ENCODE measurements around the gene C11orf91. TPM values are rescaled to one million over a fixed set of nuclear protein-coding genes. Genes with fewer than 3 reads are reported as not detected.

The C11orf91 gene
- total RNA-seq, 1 experiment from 2014 or later: 1.3 TPM

DNA sequence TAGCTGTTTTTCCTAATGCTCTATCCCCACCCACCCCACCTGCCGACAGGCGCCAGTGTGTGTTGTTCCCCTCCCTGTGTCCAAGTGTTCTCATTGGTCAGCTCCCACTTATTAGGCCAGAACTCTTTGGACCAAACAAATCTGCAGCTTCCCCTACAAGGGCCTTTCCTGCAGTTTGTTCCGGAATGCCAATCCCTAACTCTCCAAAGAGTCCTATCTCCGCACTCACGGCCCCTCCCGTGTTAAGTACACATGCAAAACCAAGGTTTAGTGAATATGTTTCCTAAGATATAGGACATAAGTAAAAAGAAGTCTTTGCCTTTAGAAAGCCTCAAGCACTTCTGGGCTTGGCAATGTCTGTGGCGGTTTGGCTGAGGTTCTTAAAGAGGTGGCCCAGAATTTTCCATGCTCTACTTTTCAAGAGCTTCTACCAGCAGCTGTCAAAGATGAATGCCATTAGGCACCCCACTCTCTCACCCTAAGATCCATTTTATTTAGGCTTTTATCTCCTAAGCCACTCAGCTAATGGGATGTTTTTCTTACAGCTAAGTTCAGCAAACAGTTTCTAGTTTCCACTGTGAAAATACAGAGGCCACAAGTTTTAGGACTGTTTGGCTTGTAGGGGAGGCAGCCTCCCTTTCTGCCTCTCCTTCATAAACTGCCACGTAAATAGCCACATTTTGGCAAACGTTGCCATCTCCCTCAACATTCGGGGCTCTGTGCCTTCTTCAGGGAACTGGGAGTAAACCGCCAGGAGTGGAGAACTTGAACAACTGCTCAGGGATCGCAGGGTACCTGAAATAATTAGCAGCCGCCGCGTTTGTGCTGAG, 34.0 kb upstream of the C11orf91 start:
- Histone ChIP-seq H3K27me3 (ENCODE audit: control insufficient read depth, insufficient read depth, low read length) (no peaks in the 10 kb centered on the region), H3K4me3 (ENCODE audit: low read depth in 2 of 2, low read length in 2 of 2) (peak overlapping the region; percentile 83 to 95), H3K27ac (ENCODE audit: low read length) (peak overlapping the region; percentile 85), H3K4me1 (ENCODE audit: control insufficient read depth, insufficient read depth, low read length) (peaks cover 54% of the 10 kb centered on the region), H3K9me3 (ENCODE audit: control insufficient read depth, insufficient read depth, low read depth, low read length) (no peaks in the 10 kb centered on the region), H3K36me3 (ENCODE audit: control insufficient read depth, insufficient read depth, low read length) (peaks cover 3% of the 10 kb centered on the region; the same call in 1 of the 2 replicates)
- DNase-seq (ENCODE audit: low read depth, low spot score) (no peak), ATAC-seq (no peak)
- in situ Hi-C loops (cut with HindIII; ENCODE audit: low pct_unique_long_range_greater_than_20kb, low sequenced_read_pairs) (no loop called here), intact Hi-C loops (cut with micrococcal nuclease; ENCODE audit: unreplicated experiment) (no loop called here)
- ChIA-PET CTCF (interaction anchor here (0.6 to 1.0 kb wide), 2 partner anchors 8 to 697 kb away, joined by 3 to 4 read pairs; no protein-coding TSS in a partner anchor), POLR2A (interaction anchor here (0.6 to 1.8 kb wide), 5 partner anchors 11 to 42 kb away, joined by 3 to 11 read pairs (median 6); partner anchors contain the start of gene C11orf91)
- peak; percentile 53; the same call in 1 of the 2 replicates for TF ChIP-seq POLR2AphosphoS5 (IDR thresholded peaks at IDR 0.05; ENCODE audit: low read depth, low read length)
- TF ChIP-seq, protein P1, sequence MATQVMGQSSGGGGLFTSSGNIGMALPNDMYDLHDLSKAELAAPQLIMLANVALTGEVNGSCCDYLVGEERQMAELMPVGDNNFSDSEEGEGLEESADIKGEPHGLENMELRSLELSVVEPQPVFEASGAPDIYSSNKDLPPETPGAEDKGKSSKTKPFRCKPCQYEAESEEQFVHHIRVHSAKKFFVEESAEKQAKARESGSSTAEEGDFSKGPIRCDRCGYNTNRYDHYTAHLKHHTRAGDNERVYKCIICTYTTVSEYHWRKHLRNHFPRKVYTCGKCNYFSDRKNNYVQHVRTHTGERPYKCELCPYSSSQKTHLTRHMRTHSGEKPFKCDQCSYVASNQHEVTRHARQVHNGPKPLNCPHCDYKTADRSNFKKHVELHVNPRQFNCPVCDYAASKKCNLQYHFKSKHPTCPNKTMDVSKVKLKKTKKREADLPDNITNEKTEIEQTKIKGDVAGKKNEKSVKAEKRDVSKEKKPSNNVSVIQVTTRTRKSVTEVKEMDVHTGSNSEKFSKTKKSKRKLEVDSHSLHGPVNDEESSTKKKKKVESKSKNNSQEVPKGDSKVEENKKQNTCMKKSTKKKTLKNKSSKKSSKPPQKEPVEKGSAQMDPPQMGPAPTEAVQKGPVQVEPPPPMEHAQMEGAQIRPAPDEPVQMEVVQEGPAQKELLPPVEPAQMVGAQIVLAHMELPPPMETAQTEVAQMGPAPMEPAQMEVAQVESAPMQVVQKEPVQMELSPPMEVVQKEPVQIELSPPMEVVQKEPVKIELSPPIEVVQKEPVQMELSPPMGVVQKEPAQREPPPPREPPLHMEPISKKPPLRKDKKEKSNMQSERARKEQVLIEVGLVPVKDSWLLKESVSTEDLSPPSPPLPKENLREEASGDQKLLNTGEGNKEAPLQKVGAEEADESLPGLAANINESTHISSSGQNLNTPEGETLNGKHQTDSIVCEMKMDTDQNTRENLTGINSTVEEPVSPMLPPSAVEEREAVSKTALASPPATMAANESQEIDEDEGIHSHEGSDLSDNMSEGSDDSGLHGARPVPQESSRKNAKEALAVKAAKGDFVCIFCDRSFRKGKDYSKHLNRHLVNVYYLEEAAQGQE (IDR thresholded peaks at IDR 0.05; ENCODE audit: insufficient read depth in 1 of 2, low read depth in 2 of 2, low read length in 1 of 2): no peak
- BruUV-seq (replicated peaks): TSS peak; percentile 71

DNA sequence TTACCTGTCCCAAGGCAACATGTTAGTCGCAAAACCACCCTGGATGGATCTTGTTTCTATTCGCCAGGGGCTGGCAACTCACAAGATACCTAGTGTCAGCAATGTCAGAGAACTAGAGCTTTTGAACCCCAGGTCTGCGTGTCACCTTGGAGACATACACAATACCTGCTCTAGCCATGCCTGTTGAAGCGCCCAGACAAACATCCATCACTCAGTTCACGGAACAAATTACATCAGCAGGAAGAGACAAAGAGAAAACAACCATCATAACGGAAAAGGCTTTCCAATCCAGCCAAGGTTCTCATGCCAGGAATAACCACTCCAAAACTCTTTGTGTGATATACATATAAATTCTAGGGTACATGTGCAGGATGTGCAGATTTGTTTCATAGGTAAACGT, 33.4 kb upstream of the C11orf91 start:
- ATAC-seq: no peak
- intact Hi-C loops (cut with micrococcal nuclease; ENCODE audit: unreplicated experiment) (no loop called here), in situ Hi-C loops (cut with HindIII; ENCODE audit: low pct_unique_long_range_greater_than_20kb, low sequenced_read_pairs) (no loop called here)
- CTCF ChIA-PET: interaction anchor here (1.0 kb wide), 1 partner anchor 9 kb away, joined by 3 read pairs; no protein-coding TSS in a partner anchor
- no peak for TF ChIP-seq SIN3A (IDR thresholded peaks at IDR 0.05; ENCODE audit: borderline replicate concordance, insufficient read depth, low read depth, low read length)
- TF ChIP-seq CTCF (IDR thresholded peaks at IDR 0.05): no peak
- no peak for TF ChIP-seq TCF7L2 (IDR thresholded peaks at IDR 0.05; ENCODE audit: low read depth, low read length)
- TF ChIP-seq, protein P1 (IDR thresholded peaks at IDR 0.05; ENCODE audit: insufficient read depth in 1 of 2, low read depth in 2 of 2, low read length in 1 of 2): no peak
- peak; percentile 41; the same call in 1 of the 2 replicates for TF ChIP-seq POLR2AphosphoS5 (IDR thresholded peaks at IDR 0.05; ENCODE audit: low read depth, low read length)
- Histone ChIP-seq H3K9me3 (ENCODE audit: control insufficient read depth, insufficient read depth, low read depth, low read length) (no peaks in the 10 kb centered on the region), H3K27ac (ENCODE audit: low read length) (peak overlapping the region; percentile 85), H3K4me3 (ENCODE audit: low read depth in 2 of 2, low read length in 2 of 2) (peak overlapping the region; percentile 83 to 95), H3K4me1 (ENCODE audit: control insufficient read depth, insufficient read depth, low read length) (peaks cover 54% of the 10 kb centered on the region), H3K27me3 (ENCODE audit: control insufficient read depth, insufficient read depth, low read length) (no peaks in the 10 kb centered on the region), H3K36me3 (ENCODE audit: control insufficient read depth, insufficient read depth, low read length) (peaks cover 3% of the 10 kb centered on the region; the same call in 1 of the 2 replicates)
- POLR2A ChIA-PET: interaction anchor here (0.6 to 1.8 kb wide), 5 partner anchors 10 to 38 kb away, joined by 3 to 11 read pairs (median 6); partner anchors contain the start of gene C11orf91
- DNase-seq (ENCODE audit: low read depth, low spot score): no peak
- BruUV-seq (replicated peaks): no TSS peak
